HK-2 (cell line): ENCODE measurements around the gene ALPG.
A peak's percentile ranks its signal among the peaks of the same experiment; 100 is the strongest.
"Not testable (repeated sequence)": the region's sequence is repeated elsewhere in the genome, so short reads cannot be mapped to it uniquely, and the experiment has no call there.

Source experiments
- DNase-seq: peaks from one replicate; pipeline ENCODE4 v3.0.0-alpha.2; 2018; ENCODE audit not compliant: unreplicated experiment

The ALPG gene

GRCh38 chr2:232406556-232407310 lies at the start of gene ALPG:
Gene ALPG, plus strand, starts transcription at chr2:232406844. Its CDS starts 51 bp downstream, at chr2:232406895.
- DNase-seq: no peak

GRCh38 chr2:232361646-232362045 lies 45.0 kb upstream of the ALPG start:
- no peak for DNase-seq

- DNase-seq: no peak
Measured at GRCh38 chr2:232362174-232362900, 44.3 kb upstream of the ALPG start.

GRCh38 chr2:232363064-232363783 lies 43.4 kb upstream of the ALPG start:
- not testable (repeated sequence) for DNase-seq

- no peak for DNase-seq
Measured at GRCh38 chr2:232363784-232364615, 42.6 kb upstream of the ALPG start.

- not testable (repeated sequence) for DNase-seq
Measured at GRCh38 chr2:232364806-232365594, 41.6 kb upstream of the ALPG start.

- peak; percentile 53 for DNase-seq
Measured at GRCh38 chr2:232365621-232366321, 40.9 kb upstream of the ALPG start.

GRCh38 chr2:232366461-232366860 lies 40.2 kb upstream of the ALPG start:
- not testable (repeated sequence) for DNase-seq

GRCh38 chr2:232367016-232367415 lies 39.6 kb upstream of the ALPG start:
- DNase-seq: no peak

GRCh38 chr2:232367591-232368233 lies 38.9 kb upstream of the ALPG start:
- no peak for DNase-seq

GRCh38 chr2:232368311-232368731 lies 38.3 kb upstream of the ALPG start:
- DNase-seq: peak; percentile 64

GRCh38 chr2:232369126-232369951 lies 37.3 kb upstream of the ALPG start:
- DNase-seq: no peak

- not testable (repeated sequence) for DNase-seq
Measured at GRCh38 chr2:232370007-232370406, 36.6 kb upstream of the ALPG start.

- no peak for DNase-seq
Measured at GRCh38 chr2:232372231-232373208, 34.1 kb upstream of the ALPG start.

- no peak for DNase-seq
Measured at GRCh38 chr2:232374356-232374755, 32.3 kb upstream of the ALPG start.

GRCh38 chr2:232375164-232375563 lies 31.5 kb upstream of the ALPG start:
- no peak for DNase-seq

GRCh38 chr2:232376260-232376659 lies 30.4 kb upstream of the ALPG start:
- no peak for DNase-seq
